BE2C (cell line): Measurements from ENCODE around the gene ADPGK.

ENCODE experiments used
- DNase-seq: peaks from one replicate; pipeline ENCODE4 v3.0.0-alpha.2; 2020
- H3K27me3 ChIP-seq: fragments of 250-450 bp; sonication (Bioruptor Pico); 2 replicates; pipeline ENCODE4 v1.5.1; 2020; ENCODE audit warnings: mild to moderate bottlenecking
- H3K36me3 ChIP-seq: fragments of 250-450 bp; sonication (Bioruptor Pico); 2 replicates; pipeline ENCODE4 v1.5.1; 2020; ENCODE audit warnings: mild to moderate bottlenecking
- H3K4me1 ChIP-seq: fragments of 250-450 bp; sonication (Bioruptor Pico); 2 replicates; pipeline ENCODE4 v1.5.1; 2020
- H3K4me3 ChIP-seq: 2 replicates; pipeline ENCODE4 v1.5.1; 2011; ENCODE audit warnings: low read depth, low read length
- H3K9me3 ChIP-seq: fragments of 250-450 bp; sonication (Bioruptor Pico); 2 replicates; pipeline ENCODE4 v1.5.1; 2020
- TF ChIP-seq, protein P1 (sequence below): IDR thresholded peaks from 2 replicates; pipeline ENCODE4 v1.5.1; 2012; ENCODE audit warnings: mild to moderate bottlenecking, low read depth, low read length

Gene ADPGK

DNA sequence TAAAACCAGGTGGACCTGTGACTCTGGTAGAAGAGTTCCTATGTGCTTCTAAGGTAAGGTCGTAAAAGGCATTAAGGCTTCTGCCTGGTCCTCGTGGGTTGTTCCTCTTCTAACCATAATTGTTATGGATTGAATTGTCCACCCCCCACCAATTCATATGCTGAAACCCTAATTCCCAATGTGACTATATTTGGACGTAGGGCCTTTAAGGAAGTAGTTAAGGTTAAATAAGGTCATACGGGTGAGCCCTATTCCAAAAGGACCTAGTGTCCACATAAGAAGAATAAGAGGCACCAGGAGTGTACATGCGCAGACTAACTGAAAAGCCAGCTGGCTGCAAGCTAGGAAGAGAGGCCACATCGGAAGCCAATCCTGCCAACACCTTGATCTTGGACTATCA is 1.9 kb downstream of the ADPGK start:
- H3K36me3 ChIP-seq = peaks cover 4% of the 10 kb centered on the region; the same call in 1 of the 2 replicates
- DNase-seq = no peak
- H3K4me3 ChIP-seq = peak overlapping the region; percentile 91
- no peaks in the 10 kb centered on the region for H3K4me1 ChIP-seq
- no peaks in the 10 kb centered on the region for H3K9me3 ChIP-seq
- TF ChIP-seq, protein P1, sequence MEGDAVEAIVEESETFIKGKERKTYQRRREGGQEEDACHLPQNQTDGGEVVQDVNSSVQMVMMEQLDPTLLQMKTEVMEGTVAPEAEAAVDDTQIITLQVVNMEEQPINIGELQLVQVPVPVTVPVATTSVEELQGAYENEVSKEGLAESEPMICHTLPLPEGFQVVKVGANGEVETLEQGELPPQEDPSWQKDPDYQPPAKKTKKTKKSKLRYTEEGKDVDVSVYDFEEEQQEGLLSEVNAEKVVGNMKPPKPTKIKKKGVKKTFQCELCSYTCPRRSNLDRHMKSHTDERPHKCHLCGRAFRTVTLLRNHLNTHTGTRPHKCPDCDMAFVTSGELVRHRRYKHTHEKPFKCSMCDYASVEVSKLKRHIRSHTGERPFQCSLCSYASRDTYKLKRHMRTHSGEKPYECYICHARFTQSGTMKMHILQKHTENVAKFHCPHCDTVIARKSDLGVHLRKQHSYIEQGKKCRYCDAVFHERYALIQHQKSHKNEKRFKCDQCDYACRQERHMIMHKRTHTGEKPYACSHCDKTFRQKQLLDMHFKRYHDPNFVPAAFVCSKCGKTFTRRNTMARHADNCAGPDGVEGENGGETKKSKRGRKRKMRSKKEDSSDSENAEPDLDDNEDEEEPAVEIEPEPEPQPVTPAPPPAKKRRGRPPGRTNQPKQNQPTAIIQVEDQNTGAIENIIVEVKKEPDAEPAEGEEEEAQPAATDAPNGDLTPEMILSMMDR = no peak
- H3K27me3 ChIP-seq = no peaks in the 10 kb centered on the region

DNA sequence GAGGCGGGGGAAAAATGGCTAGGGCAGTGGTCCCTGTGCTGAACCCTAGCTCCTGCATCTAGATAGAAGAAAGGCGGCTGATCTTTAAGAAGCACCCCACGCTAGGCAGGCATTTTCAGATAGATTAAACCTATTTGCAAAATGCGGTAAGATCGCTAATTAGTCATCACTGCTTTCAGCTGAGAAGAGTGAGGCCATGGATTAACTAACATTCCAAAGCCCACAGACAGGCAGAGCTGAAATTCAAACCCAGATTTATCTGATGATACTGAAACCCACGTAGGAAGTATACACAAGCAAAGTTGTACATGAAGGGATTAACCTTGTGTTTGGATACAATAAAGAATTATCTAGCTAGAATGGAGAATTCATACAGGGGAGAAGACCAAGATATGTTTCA is 4.8 kb downstream of the ADPGK start:
- TF ChIP-seq, protein P1 = no peak
- Histone ChIP-seq H3K27me3 (no peaks in the 10 kb centered on the region), H3K4me1 (no peaks in the 10 kb centered on the region), H3K9me3 (no peaks in the 10 kb centered on the region), H3K4me3 (no peak overlapping the region), H3K36me3 (peaks cover 14% of the 10 kb centered on the region)
- no peak for DNase-seq

DNA sequence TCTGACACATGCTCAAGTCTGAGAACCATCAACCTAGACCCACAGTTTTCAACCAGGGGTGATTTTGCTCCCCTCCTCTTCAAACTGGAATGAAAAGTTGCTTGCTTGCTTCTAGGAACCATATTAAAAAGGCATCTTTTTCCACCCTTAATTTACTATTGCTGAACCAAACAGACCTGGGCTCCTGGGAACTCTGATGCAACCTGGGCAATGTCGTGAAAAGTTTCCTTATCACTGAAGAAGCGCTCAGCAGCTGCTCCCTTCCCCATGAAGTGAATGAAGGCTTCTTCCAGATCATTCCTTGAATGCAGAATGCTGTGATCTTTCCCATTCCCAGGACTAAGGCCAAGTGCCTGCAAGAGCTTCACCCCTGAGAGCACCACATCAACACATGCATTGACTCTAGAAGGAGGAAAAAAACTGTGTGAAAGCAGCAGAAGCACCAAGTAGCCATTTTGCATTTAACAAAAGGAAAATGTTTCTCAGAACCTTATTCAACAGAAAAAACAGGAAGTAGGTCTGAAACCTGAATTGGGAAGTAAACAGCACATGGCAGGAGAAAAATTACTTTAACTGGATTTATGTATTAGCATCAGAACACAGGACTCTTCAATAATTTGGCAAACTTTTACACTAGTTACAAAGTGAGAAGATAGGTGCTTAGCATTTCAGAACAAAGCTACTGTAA is 8.7 kb downstream of the ADPGK start:
- peaks cover 39% of the 10 kb centered on the region for H3K36me3 ChIP-seq
- TF ChIP-seq, protein P1 = no peak
- no peak for DNase-seq
- no peaks in the 10 kb centered on the region for H3K27me3 ChIP-seq
- no peak overlapping the region for H3K4me3 ChIP-seq
- H3K4me1 ChIP-seq = no peaks in the 10 kb centered on the region
- no peaks in the 10 kb centered on the region for H3K9me3 ChIP-seq

DNA sequence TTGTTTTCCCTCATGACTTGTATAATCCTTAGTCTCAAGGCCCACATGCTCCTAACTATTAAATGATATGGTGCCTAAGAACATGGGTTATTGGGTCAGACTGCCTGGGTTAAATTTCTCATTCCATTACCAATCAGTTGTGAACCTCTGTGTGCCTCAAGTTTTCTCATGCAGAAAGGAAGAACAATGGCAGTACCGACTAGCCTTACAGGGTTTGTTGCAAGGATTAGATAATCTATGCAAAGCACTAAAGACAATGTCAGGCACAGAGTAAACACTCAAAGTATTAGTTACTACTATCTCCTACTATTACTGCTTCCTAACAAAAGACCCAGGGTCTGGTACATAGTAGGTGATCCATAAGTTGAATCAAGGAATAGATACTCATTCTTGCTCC is 12.2 kb downstream of the ADPGK start:
- H3K9me3 ChIP-seq = no peaks in the 10 kb centered on the region
- DNase-seq = no peak
- H3K27me3 ChIP-seq = no peaks in the 10 kb centered on the region
- no peak overlapping the region for H3K4me3 ChIP-seq
- H3K36me3 ChIP-seq = peaks cover 50% of the 10 kb centered on the region
- no peaks in the 10 kb centered on the region for H3K4me1 ChIP-seq
- TF ChIP-seq, protein P1 = no peak

DNA sequence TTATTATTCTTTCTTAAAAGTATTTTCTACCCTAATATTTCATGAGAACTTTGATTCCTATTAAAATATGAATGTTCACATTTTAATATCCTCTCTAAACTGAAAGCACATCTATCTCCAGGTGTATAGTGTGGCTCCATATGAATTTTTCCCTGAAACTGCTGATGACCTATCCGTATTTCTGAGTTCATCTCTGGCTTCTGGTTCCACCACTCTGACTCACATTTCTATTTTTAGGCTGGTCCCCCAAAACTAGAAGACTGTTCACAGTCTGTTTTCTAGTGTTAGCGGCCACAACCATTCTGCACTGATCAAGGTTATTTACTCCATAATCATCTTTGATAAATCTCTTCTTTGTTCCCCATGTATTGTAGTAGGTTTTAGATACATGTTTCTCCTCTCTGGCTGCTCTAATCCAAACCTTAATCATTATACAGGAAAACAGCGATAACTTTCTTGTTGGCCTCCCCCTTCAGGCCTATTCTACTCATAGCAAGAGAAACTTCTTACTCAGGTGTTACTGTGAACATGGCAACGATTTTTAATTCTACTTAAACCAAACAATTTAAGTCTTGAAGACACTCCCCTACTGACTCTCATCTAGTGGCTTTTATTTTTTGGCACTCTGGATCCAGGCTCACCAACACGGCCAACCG is 12.8 kb downstream of the ADPGK start:
- Histone ChIP-seq H3K9me3 (no peaks in the 10 kb centered on the region), H3K36me3 (peaks cover 52% of the 10 kb centered on the region), H3K4me1 (no peaks in the 10 kb centered on the region), H3K27me3 (no peaks in the 10 kb centered on the region), H3K4me3 (no peak overlapping the region)
- no peak for DNase-seq
- TF ChIP-seq, protein P1 = peak; percentile 19

DNA sequence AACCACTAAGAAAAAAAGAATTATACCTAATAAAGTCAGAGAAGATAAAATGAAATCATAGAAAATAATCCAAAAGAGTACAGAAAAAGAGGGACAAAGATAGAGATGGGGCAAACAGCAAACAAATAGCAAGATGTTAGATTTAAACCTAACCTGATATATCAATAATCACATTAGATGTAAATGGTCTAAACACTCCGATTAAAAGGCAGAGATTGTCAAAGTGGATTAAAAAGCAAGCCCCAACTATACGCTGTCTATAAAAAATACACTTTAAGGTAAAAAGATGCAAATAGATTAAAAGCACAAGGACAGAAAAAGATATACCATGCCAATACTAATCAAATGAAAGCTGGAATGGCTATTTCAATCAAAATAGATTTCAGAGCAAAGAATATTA is 16.8 kb downstream of the ADPGK start:
- DNase-seq = no peak
- TF ChIP-seq, protein P1 = no peak
- Histone ChIP-seq H3K27me3 (no peaks in the 10 kb centered on the region), H3K36me3 (peaks cover 42% of the 10 kb centered on the region), H3K4me3 (no peak overlapping the region), H3K4me1 (no peaks in the 10 kb centered on the region), H3K9me3 (no peaks in the 10 kb centered on the region)
